Fibroblast of lung (primary cell): ENCODE measurements around the gene CPXM1. TPM values are rescaled to one million over a fixed set of nuclear protein-coding genes. Genes with fewer than 3 reads are reported as not detected.

ENCODE experiments used
- DNase-seq, 2 donors: peaks; one replicate each; pipeline versions ENCODE4 v3.0.0 to v3.0.0-alpha.2; 2010; ENCODE audit warnings: low read depth in 2 of 2
- H2AFZ ChIP-seq: 2 replicates; pipeline ENCODE4 v1.5.1; 2012; ENCODE audit warnings: low read length, control low read depth, inconsistent platforms
- H3K27ac ChIP-seq: 2 replicates; pipeline ENCODE4 v1.5.1; 2011; ENCODE audit warnings: low read length, control low read depth; ENCODE audit not compliant: insufficient read depth
- H3K27me3 ChIP-seq: 2 replicates; pipeline ENCODE4 v1.5.1; 2011; ENCODE audit warnings: mild to moderate bottlenecking, low read length; ENCODE audit not compliant: control insufficient read depth, insufficient read depth
- H3K36me3 ChIP-seq: 2 replicates; pipeline ENCODE4 v1.5.1; 2011; ENCODE audit warnings: low read length; ENCODE audit not compliant: control insufficient read depth, insufficient read depth
- H3K4me1 ChIP-seq: 2 replicates; pipeline ENCODE4 v1.5.1; 2011; ENCODE audit warnings: low read length; ENCODE audit not compliant: control insufficient read depth, insufficient read depth; ENCODE audit errors: extremely low read depth
- H3K4me2 ChIP-seq: 2 replicates; pipeline ENCODE4 v1.5.1; 2011; ENCODE audit warnings: low read length, control low read depth; ENCODE audit not compliant: insufficient read depth; ENCODE audit errors: extremely low read depth
- H3K4me3 ChIP-seq, 4 experiments: fragments of 200-600 bp in 1 of 4; sonication (generic) in 1 of 4; replicated peaks in 1 of 4; 2 replicates each; pipeline ENCODE4 v1.5.1; 2011 to 2016; ENCODE audit warnings: low read length in 4 of 4, low read depth in 3 of 4, mild to moderate bottlenecking in 3 of 4, control low read depth in 2 of 4, inconsistent platforms in 1 of 4, mixed read lengths in 1 of 4; ENCODE audit not compliant: insufficient read depth in 1 of 4; ENCODE audit errors: control extremely low read depth in 1 of 4
- H3K79me2 ChIP-seq: 2 replicates; pipeline ENCODE4 v1.5.1; 2012; ENCODE audit warnings: mild to moderate bottlenecking, low read length, inconsistent platforms; ENCODE audit not compliant: control insufficient read depth, insufficient read depth
- H3K9ac ChIP-seq: 2 replicates; pipeline ENCODE4 v1.5.1; 2011; ENCODE audit warnings: mild to moderate bottlenecking, low read length, control low read depth; ENCODE audit not compliant: insufficient read depth
- H3K9me3 ChIP-seq: 2 replicates; pipeline ENCODE4 v1.5.1; 2012; ENCODE audit warnings: low read depth, low read length; ENCODE audit not compliant: control insufficient read depth, insufficient read depth
- H4K20me1 ChIP-seq: 2 replicates; pipeline ENCODE4 v1.5.1; 2011; ENCODE audit warnings: low read length; ENCODE audit not compliant: control insufficient read depth, insufficient read depth; ENCODE audit errors: extremely low read depth
- CTCF ChIP-seq, 2 donors: IDR thresholded peaks in 1 of 2; conservative IDR thresholded peaks in 1 of 2; 1 replicate in 1 of 2; 2 replicates in 1 of 2; pipeline ENCODE4 v1.5.1; 2011 to 2012; ENCODE audit warnings: low read length in 2 of 2, control low read depth in 1 of 2, inconsistent platforms in 1 of 2, low read depth in 1 of 2, mild to moderate bottlenecking in 1 of 2
- EZH2 ChIP-seq: IDR thresholded peaks from 2 replicates; pipeline ENCODE4 v1.5.1; 2012; ENCODE audit warnings: low read length, control low read depth, mild to moderate bottlenecking; ENCODE audit errors: missing control alignments
- polyA plus RNA-seq, 2 donors: library from polyadenylated mRNA; depleted of rRNA in 1 of 2; stranded (reverse) in 1 of 2; unstranded in 1 of 2; fragments of >200 nt; gene quantifications; 2 replicates each; pipeline ENCODE4 v1.2.1, GENCODE V29; 2011 to 2012; ENCODE audit warnings: missing spikeins in 1 of 2
- total RNA-seq: library from RNA; depleted of rRNA; stranded (reverse); fragments of >200 nt; gene quantifications from 2 replicates; pipeline ENCODE4 v1.2.1, GENCODE V29; 2014

The CPXM1 gene
- total and polyA plus RNA-seq, 2 donors (not counting 1 experiment from before 2014, with no cell fraction given), result 0.50 to 0.92 TPM

- TF ChIP-seq CTCF (conservative IDR thresholded peaks at IDR 0.05 in 1 of 2, IDR thresholded peaks at IDR 0.05 in 1 of 2; ENCODE audit: low read depth in 1 of 2, low read length in 2 of 2), result no peak
- no peak for TF ChIP-seq EZH2
- H2AFZ ChIP-seq, result no peak overlapping the region
- peaks cover 2% of the 10 kb centered on the region for H3K4me1 ChIP-seq
- DNase-seq, result no peak
- H3K79me2 ChIP-seq, result no peaks in the 10 kb centered on the region
- no peak overlapping the region for H3K4me2 ChIP-seq
- peaks cover 44% of the 10 kb centered on the region for H3K27me3 ChIP-seq
- H3K27ac ChIP-seq, result no peak overlapping the region
- no peaks in the 10 kb centered on the region for H3K9me3 ChIP-seq
- H3K36me3 ChIP-seq, result no peaks in the 10 kb centered on the region
- no peak overlapping the region for H3K9ac ChIP-seq
- no peak overlapping the region for H3K4me3 ChIP-seq
- no peaks in the 10 kb centered on the region for H4K20me1 ChIP-seq
Measured at GRCh38 chr20:2798095-2798805, 2.2 kb downstream of the CPXM1 start.

GRCh38 chr20:2797136-2797983 lies 3.1 kb downstream of the CPXM1 start:
- Histone ChIP-seq H3K27ac (no peak overlapping the region), H2AFZ (no peak overlapping the region), H3K9ac (no peak overlapping the region), H3K9me3 (no peaks in the 10 kb centered on the region), H3K79me2 (no peaks in the 10 kb centered on the region), H3K4me1 (peaks cover 2% of the 10 kb centered on the region), H3K4me3 (no peak overlapping the region), H3K27me3 (peaks cover 40% of the 10 kb centered on the region), H4K20me1 (no peaks in the 10 kb centered on the region), H3K36me3 (no peaks in the 10 kb centered on the region), H3K4me2 (no peak overlapping the region)
- TF ChIP-seq EZH2 (no peak), CTCF (conservative IDR thresholded peaks at IDR 0.05 in 1 of 2, IDR thresholded peaks at IDR 0.05 in 1 of 2; ENCODE audit: low read depth in 1 of 2, low read length in 2 of 2) (no peak)
- no peak for DNase-seq

GRCh38 chr20:2796011-2796660 lies 4.3 kb downstream of the CPXM1 start:
- H3K79me2 ChIP-seq, result no peaks in the 10 kb centered on the region
- H3K9me3 ChIP-seq, result no peaks in the 10 kb centered on the region
- no peak overlapping the region for H2AFZ ChIP-seq
- H4K20me1 ChIP-seq, result no peaks in the 10 kb centered on the region
- no peak overlapping the region for H3K4me3 ChIP-seq
- peaks cover 2% of the 10 kb centered on the region for H3K4me1 ChIP-seq
- no peak for DNase-seq
- no peak overlapping the region for H3K9ac ChIP-seq
- H3K27me3 ChIP-seq, result peaks cover 32% of the 10 kb centered on the region
- no peak overlapping the region for H3K27ac ChIP-seq
- H3K36me3 ChIP-seq, result no peaks in the 10 kb centered on the region
- TF ChIP-seq CTCF (conservative IDR thresholded peaks at IDR 0.05 in 1 of 2, IDR thresholded peaks at IDR 0.05 in 1 of 2; ENCODE audit: low read depth in 1 of 2, low read length in 2 of 2) (no peak), EZH2 (no peak)
- no peak overlapping the region for H3K4me2 ChIP-seq
